Vagina (tissue), 2 donors: ENCODE data around the gene NKX1-2.

Experiments used
- CTCF ChIP-seq, 3 experiments: fragments of 450-650 bp in 2 of 3; fragments of 200-600 bp in 1 of 3; sonication (generic) in 1 of 3; IDR thresholded peaks; one replicate each; pipeline ENCODE4 v1.5.1; 2017 to 2019; ENCODE audit warnings: antibody characterized with exemption in 3 of 3, mild to moderate bottlenecking in 2 of 3, moderate library complexity in 2 of 3
- POLR2A ChIP-seq, 2 donors: fragments of 450-650 bp; IDR thresholded peaks; one replicate each; pipeline ENCODE4 v1.6.1; 2017; ENCODE audit warnings: antibody characterized with exemption in 2 of 2, mild to moderate bottlenecking in 2 of 2, moderate library complexity in 2 of 2
- POLR2AphosphoS5 ChIP-seq, 2 donors: sonication (generic); formaldehyde crosslinking; IDR thresholded peaks; one replicate each; pipeline ENCODE4 v1.9.0; 2017; ENCODE audit warnings: antibody characterized with exemption in 2 of 2, mild to moderate bottlenecking in 2 of 2, low read depth in 1 of 2; ENCODE audit not compliant: insufficient read depth in 1 of 2

DNA sequence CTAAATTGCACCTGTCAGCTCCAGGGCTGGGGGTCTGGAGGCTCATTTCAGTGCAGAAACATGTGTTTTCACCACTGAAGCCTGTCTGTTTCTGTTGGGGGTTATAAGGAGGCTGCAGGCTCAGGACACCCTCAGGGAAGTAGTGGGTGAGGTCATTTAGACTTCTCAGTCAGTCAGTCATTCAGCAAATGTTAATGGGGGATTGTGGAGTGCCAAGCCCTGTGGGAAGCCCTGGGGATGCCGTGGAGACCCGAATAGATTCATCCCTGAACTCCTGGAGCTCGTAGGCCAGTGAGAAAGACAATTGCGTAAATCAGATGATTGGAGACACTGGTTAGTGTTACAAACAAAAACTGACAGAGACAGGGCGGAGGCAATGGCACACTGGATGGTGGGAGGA is 31.0 kb upstream of the NKX1-2 start:
- TF ChIP-seq CTCF (IDR thresholded peaks at IDR 0.05) (no peak), POLR2A (IDR thresholded peaks at IDR 0.05) (no peak), POLR2AphosphoS5 (IDR thresholded peaks at IDR 0.05; ENCODE audit: insufficient read depth in 1 of 2, low read depth in 1 of 2) (no peak)
